ENCODE results near the gene KCNJ16. TPM values are rescaled to one million over a fixed set of nuclear protein-coding genes. Genes with fewer than 3 reads are reported as not detected.

Gene KCNJ16
- total and polyA plus RNA-seq, 2 of the 13 experiments (the other 11 are each of a cell fraction or from before 2014, with no cell fraction given): not detected

- H3K4me1 ChIP-seq (ENCODE audit: insufficient read depth, low read length): no peaks in the 10 kb centered on the region
- no peak overlapping the region for H2AFZ ChIP-seq (ENCODE audit: low read length)
- WGBS (ENCODE audit: low lambda C conversion rate): 3% methylated on average over 4 of the region's 4 CpGs
- no peak for DNase-seq (ENCODE audit: low spot score)
- H3K27me3 ChIP-seq (ENCODE audit: control insufficient read depth in 1 of 2, insufficient read depth in 2 of 2, low read length in 2 of 2): no peaks in the 10 kb centered on the region
- in situ Hi-C loops (cut with HindIII; ENCODE audit: extremely low pct_ligation_motif_present, low pct_unique_long_range_greater_than_20kb): no loop called here
- no peak overlapping the region for H3K27ac ChIP-seq (ENCODE audit: extremely low read length, insufficient read depth, low read length)
- intact Hi-C loops (cut with micrococcal nuclease; ENCODE audit: unreplicated experiment): no loop called here
- no peaks in the 10 kb centered on the region for H4K20me1 ChIP-seq (ENCODE audit: insufficient read depth, low read length)
- H3K79me2 ChIP-seq (ENCODE audit: insufficient read depth, low read length): no peaks in the 10 kb centered on the region
- H3K4me2 ChIP-seq (ENCODE audit: low read depth, low read length): no peak overlapping the region
- no peaks in the 10 kb centered on the region for H3K36me3 ChIP-seq (replicated peaks in 1 of 2; ENCODE audit: control insufficient read depth in 1 of 2, insufficient read depth in 2 of 2, low read length in 2 of 2)
- no peak for ATAC-seq
- H3K4me3 ChIP-seq (replicated peaks in 1 of 3; ENCODE audit: insufficient read depth in 1 of 3, low read depth in 2 of 3, low read length in 3 of 3): no peak overlapping the region
- no peak for FAIRE-seq
- no TSS peak for BruUV-seq (replicated peaks)
- CTCF ChIA-PET (ENCODE audit: low intra/inter-chr PET ratio, low total read pairs): no interaction called here
- peaks cover 28% of the 10 kb centered on the region for H3K9me3 ChIP-seq (ENCODE audit: low read length)
- TF ChIP-seq ZFP90 (CRISPR knock-in tag; IDR thresholded peaks at IDR 0.05; ENCODE audit: borderline replicate concordance) (no peak), JUND (CRISPR knock-in tag; IDR thresholded peaks at IDR 0.05) (no peak), NFRKB (IDR thresholded peaks at IDR 0.05) (no peak), MAF1 (CRISPR knock-in tag; IDR thresholded peaks at IDR 0.05; ENCODE audit: borderline replicate concordance) (no peak), HES4 (CRISPR knock-in tag; IDR thresholded peaks at IDR 0.05; ENCODE audit: borderline replicate concordance) (no peak), RARG (CRISPR knock-in tag; IDR thresholded peaks at IDR 0.05; ENCODE audit: low read depth) (no peak), NR2F2 (IDR thresholded peaks at IDR 0.05; ENCODE audit: borderline replicate concordance, low read depth) (no peak), HOXA9 (CRISPR knock-in tag; IDR thresholded peaks at IDR 0.05; ENCODE audit: borderline replicate concordance) (no peak), KAT8 (CRISPR knock-in tag; IDR thresholded peaks at IDR 0.05) (no peak), BCL3 (CRISPR knock-in tag; IDR thresholded peaks at IDR 0.05) (no peak)
- H3K9ac ChIP-seq (ENCODE audit: insufficient read depth, low read depth, low read length): no peak overlapping the region
- POLR2A ChIA-PET: no interaction called here
Observed at GRCh38 chr17:70120425-70120824, 45.4 kb downstream of the KCNJ16 start.

All from HepG2 (cell line).